ENCODE results near the gene TMTC2.

The TMTC2 gene

DNA sequence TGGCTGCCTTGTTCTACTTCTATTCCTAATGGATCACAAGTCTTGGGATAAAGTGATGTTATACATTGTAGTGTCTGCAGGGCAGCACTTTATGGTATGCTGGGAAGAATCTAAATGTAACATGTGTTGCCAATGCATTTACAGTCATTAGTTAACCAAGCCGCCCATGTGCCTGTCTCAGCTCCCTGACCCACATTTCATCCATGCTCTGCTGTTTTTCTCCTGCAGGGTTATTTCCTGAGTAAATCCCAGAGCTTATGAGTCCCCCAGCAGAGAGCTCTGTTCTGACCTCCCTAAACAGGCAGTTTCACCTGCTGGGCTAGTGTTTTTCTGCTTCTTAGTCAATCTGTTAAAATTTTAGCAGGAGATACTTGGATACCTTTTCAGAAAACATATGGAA is 4.4 kb upstream of the TMTC2 start:
- DNase-seq (ENCODE audit: low read depth in 2 of 2): no peak

GRCh38 chr12:82682851-82683261 is 3.9 kb upstream of the TMTC2 start:
- no peak for DNase-seq (ENCODE audit: low read depth in 2 of 2)

DNA sequence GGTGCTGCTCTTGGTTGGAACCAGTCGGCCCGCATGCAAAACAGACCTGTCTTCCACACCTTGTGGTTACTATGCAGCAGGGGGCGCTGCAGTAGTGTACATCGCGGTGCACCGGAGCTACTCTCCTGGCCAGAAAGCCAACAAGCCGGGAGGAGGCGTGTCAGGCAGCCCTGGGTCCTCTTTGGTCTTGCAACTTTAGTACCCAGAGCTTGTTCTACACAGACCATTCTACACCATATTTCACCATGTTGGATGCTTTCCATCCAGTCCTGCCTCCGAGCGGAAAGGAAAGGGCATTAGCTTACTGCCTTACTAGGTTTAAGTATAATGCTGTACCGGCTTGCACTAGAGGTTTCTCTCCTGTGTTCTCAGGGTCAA is 927 bp upstream of the TMTC2 start:
- peak; percentile 74 to 80 for DNase-seq (ENCODE audit: low read depth in 2 of 2)

- peak in 1 of 2 donors; percentile 34 for DNase-seq (ENCODE audit: low read depth in 2 of 2)
Observed at GRCh38 chr12:82687021-82688011, 610 bp downstream of the TMTC2 start.

- DNase-seq (ENCODE audit: low read depth in 2 of 2): no peak
Observed at GRCh38 chr12:82688035-82688501, 1.4 kb downstream of the TMTC2 start.

DNA sequence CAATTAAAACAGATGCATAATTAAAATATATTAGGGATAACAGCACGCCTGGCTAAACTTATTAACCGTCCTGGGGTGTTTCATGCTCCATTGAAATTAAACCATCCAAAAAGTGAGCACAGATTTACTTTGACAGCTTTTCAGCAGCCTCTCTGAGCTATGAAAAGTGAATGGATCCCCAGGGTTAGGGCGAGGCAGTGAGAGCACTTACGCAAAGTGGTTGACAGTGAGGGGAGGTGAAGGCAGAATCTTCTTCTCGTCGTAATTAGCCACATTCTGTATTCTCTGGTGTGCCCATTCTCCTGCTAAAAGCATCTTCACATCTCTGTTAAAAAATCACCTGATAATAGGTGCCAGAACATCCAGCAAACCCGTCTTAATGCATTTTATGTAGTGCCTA is 1.9 kb downstream of the TMTC2 start:
- no peak for DNase-seq (ENCODE audit: low read depth in 2 of 2)

GRCh38 chr12:82690006-82690405 is 3.3 kb downstream of the TMTC2 start:
- DNase-seq (ENCODE audit: low read depth in 2 of 2): no peak

DNA sequence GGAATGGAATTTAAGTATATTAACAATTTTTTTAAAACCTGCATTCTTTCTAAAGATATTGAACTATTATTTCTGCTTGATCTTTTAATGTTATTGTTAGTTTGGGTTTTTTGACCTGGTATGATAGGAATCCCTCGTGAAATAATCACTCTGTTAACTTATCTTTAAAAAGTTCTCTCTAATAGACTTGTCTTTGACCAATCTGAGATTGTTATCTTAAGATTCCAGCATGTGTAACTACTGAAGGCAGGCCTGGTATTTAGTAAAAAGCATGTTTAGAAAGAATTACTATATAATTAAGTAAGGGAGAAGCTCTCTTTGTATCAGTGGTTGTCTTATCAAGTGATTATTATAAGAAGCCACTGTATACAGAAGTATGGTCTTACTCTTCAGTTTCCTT is 4.8 kb downstream of the TMTC2 start:
- no peak for DNase-seq (ENCODE audit: low read depth in 2 of 2)

DNA sequence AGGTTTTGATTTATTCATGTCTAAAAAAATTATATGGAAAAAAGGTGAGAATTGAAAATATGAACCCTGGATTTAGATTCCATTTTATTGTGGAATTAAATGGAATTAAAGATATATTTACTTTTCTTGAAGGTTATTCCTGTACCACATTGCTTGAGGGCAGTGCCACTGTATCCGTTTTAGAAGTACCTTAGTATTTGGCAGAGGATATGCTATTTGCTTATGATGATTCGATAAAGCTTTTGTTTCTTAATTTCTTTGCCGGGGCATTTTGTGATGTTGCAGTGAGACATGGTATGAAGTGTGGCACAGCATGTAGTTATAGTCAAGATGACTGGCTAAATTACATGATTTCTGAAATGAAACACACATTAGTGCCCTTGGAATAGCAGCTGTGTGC is 7.6 kb downstream of the TMTC2 start:
- DNase-seq (ENCODE audit: low read depth in 2 of 2): no peak

DNA sequence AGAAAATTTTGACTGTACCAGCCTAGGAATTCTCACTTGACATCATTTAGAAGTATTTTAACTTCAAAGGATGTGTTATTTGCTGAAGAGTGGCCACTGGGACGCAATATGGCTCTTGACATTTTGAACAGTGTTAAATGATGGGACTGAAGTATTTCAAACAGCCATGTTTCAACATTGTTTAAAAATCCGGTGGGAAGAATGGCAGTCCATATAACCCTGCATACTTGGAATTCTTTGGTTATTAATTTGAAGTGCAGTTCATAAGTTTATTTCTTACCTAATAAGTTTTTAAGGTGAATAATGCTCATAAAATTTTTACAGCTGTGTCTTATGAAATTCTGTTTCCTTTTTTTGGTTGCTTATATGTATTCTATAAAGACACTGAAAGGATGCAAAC is 8.3 kb downstream of the TMTC2 start:
- DNase-seq (ENCODE audit: low read depth in 2 of 2): no peak

DNA sequence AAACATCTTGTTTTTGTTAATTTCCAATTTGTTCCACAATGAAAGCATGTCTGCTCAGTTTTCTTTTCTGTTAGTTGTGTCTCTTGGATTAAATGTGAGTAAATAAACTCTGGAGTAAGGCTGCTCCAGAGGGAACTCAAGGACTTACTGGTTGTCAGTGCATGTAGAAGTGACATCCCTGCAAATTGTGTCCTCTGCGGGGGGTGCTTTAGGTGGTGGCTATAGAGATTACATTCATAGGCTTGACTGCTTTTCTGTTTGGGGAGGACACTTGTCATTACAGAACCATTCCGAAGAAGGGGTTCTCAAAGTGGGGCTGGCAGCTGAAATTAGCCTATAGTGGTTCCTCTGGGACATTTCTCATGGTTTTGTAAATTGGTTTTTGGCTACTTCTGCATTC is 8.8 kb downstream of the TMTC2 start:
- no peak for DNase-seq (ENCODE audit: low read depth in 2 of 2)

- no peak for DNase-seq (ENCODE audit: low read depth in 2 of 2)
Observed at GRCh38 chr12:82696543-82696942, 9.8 kb downstream of the TMTC2 start.

DNA sequence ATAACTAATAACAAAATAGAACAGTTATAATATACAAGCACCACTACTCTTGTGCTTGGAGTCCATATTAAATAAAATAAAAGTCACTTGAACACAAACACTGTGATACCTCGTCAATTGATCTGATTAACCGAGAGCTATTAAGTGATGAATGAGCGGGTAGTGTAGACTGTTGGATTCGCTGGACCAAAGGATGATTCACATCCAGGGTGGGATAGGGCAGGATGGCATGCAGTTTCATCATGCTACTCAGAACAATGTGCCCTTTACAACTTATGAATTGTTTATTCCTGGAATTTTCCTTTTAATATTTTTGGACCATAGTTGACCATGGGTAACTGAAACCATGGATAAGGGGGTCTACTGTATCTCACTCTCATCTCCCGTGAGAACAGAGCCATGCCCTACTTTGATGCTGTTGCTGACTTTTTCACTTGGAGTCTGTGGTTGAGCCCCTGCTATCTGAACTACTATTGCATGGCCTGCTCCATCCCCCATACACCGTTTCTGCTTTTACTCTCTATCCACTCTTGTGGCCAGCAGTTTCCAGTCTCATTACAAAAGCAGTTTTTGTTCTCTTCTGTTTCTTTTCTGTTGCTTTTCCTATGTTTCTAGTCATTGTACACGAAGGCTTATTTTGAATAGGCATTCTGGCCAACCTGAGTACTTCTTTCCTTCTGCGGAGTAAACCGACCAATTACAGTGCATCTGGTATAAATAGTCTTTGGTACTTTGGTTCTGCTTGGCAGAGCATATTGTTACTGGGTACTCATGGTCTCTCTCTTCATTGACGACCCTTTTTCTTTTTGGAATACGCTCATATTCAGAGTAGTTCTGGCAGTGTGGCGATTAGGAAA is 12.2 kb downstream of the TMTC2 start:
- no peak for DNase-seq (ENCODE audit: low read depth in 2 of 2)

- no peak for DNase-seq (ENCODE audit: low read depth in 2 of 2)
Observed at GRCh38 chr12:82705774-82706173, 19.1 kb downstream of the TMTC2 start.

GRCh38 chr12:82708061-82708879 is 21.6 kb downstream of the TMTC2 start:
- DNase-seq (ENCODE audit: low read depth in 2 of 2): no peak

DNA sequence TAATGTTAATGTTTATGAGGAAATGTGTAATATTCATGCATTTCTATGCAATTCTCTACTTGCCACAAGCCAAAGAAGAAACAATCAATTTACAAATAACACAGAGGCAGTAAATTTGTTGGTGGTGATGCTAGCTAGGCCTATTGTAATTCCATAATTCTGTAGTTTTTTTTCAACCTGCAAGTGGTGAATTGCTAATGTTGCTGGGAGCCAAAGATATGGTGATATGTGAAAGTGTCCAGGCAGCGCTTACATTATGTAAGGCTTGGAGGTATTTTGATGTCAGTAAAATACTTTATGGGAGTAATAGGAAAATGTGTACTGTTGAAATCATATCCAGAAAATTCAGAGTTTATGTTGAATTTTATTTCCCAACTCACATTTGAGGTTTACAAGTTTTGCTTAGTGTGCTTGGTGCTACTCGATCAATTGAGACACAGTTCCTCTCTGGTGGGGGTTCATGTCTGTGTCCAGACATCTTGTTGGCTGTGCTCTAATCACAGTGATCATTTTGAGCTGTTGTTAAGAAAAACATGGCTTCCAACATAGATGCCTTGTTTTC is 23.2 kb downstream of the TMTC2 start:
- DNase-seq (ENCODE audit: low read depth in 2 of 2): no peak

GRCh38 chr12:82710741-82711140 is 24.0 kb downstream of the TMTC2 start:
- no peak for DNase-seq (ENCODE audit: low read depth in 2 of 2)

DNA sequence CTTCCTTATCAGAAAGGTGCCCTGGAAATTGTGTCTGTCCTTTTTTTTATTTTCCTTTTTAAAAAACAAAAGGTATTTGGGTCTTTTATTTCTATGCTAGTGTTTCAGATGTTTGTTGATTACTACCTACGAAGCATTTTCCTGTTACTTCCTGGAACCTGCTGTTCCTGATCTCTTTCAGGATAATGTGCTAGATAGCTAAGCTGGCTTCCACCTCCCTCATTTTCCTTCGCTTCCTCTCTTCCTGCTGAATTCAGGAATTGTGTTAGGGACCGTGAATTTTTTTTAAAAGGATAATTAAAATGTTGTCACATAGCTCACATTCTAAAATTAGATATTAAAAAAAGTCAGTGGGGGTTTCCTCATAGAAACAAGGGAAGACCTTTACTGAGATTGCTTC is 27.7 kb downstream of the TMTC2 start:
- no peak for DNase-seq (ENCODE audit: low read depth in 2 of 2)

GRCh38 chr12:82721726-82722125 is 35.0 kb downstream of the TMTC2 start:
- no peak for DNase-seq (ENCODE audit: low read depth in 2 of 2)

DNA sequence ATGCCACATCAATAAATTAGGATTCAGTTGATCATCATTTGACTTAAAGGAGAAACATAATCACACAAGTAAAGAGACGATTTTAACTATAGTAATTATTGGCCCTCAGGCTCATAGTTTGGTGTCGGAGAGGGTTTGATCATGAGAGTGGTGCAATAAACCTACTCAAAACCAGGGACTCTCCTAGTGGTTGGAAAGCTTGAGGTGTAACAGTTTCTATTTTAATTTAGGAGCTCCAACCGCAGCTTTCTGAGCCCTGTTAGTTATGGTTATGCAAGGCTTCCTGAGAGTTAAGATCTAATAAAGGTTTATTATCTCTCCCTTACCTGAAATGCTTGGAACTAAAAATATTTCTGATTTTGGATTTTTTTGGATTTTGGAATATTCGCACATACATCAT is 36.4 kb downstream of the TMTC2 start:
- no peak for DNase-seq (ENCODE audit: low read depth in 2 of 2)

DNA sequence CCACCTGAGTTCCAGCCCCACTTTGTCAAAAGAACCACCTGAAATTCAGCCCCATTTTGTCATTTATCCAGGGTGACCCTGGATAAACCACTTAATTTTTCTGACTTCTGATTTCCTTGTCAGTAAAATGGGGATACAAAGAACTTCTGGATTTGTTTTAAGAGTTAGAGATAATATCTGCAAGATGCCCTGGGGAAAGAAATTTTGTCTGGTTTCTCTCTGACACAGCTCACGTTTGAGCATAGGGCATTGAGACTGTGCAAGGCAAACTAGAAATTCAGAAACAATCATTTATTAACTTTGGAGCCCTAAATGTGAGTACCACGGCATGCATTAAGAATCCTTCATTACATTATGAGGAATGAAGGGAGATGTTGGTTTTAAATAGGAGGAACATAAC is 37.2 kb downstream of the TMTC2 start:
- DNase-seq (ENCODE audit: low read depth in 2 of 2): no peak

Data from stimulated activated CD4-positive, alpha-beta T cell treated with anti-CD3 and anti-CD28 coated beads, Interleukin-1b, Interleukin-23, amount 100 ng/mL, for 1 hour (primary cell).